ENCODE data around the gene KDM3A.

Gene KDM3A

GRCh38 chr2:86454238-86454637 is 13.1 kb downstream of the KDM3A start:
- no peak for DNase-seq (ENCODE audit: low read depth)
- H3K4me3 ChIP-seq (ENCODE audit: low read depth, low read length), result no peak overlapping the region
- TF ChIP-seq, protein P1, sequence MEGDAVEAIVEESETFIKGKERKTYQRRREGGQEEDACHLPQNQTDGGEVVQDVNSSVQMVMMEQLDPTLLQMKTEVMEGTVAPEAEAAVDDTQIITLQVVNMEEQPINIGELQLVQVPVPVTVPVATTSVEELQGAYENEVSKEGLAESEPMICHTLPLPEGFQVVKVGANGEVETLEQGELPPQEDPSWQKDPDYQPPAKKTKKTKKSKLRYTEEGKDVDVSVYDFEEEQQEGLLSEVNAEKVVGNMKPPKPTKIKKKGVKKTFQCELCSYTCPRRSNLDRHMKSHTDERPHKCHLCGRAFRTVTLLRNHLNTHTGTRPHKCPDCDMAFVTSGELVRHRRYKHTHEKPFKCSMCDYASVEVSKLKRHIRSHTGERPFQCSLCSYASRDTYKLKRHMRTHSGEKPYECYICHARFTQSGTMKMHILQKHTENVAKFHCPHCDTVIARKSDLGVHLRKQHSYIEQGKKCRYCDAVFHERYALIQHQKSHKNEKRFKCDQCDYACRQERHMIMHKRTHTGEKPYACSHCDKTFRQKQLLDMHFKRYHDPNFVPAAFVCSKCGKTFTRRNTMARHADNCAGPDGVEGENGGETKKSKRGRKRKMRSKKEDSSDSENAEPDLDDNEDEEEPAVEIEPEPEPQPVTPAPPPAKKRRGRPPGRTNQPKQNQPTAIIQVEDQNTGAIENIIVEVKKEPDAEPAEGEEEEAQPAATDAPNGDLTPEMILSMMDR (IDR thresholded peaks at IDR 0.05; ENCODE audit: low read depth, low read length, missing control alignments), result no peak

- TF ChIP-seq, protein P1 (IDR thresholded peaks at IDR 0.05; ENCODE audit: low read depth, low read length, missing control alignments), result no peak
- no peak overlapping the region for H3K4me3 ChIP-seq (ENCODE audit: low read depth, low read length)
- DNase-seq (ENCODE audit: low read depth), result no peak
Observed at GRCh38 chr2:86455181-86455580, 14.0 kb downstream of the KDM3A start.

GRCh38 chr2:86461042-86461743 is 20.0 kb downstream of the KDM3A start:
- TF ChIP-seq, protein P1 (IDR thresholded peaks at IDR 0.05; ENCODE audit: low read depth, low read length, missing control alignments), result no peak

DNA sequence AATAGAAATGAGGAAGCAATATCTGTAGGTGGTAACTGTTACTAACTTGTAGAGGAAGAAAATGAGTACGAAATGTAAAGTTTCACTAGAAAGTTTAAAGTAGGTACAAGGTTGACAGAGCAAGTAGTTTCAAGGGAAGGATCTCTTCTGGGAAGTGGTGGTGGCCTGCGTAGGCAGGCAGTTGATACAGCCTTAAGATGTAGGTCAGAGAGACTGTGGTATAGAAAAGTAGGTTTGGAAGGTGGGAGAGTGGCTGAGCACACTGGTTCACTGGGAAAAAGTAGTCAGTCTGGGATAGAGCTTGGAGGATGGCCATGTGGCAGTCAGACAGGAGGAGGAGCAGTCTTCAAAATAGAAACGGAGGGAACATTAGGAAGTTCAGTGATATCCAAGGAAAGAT is 23.5 kb downstream of the KDM3A start:
- TF ChIP-seq, protein P1 (IDR thresholded peaks at IDR 0.05; ENCODE audit: low read depth, low read length, missing control alignments), result no peak
- DNase-seq (ENCODE audit: low read depth), result no peak
- H3K4me3 ChIP-seq (ENCODE audit: low read depth, low read length), result no peak overlapping the region

More at GRCh38 chr2:86461042-86461743, 20.0 kb downstream of the KDM3A start:
- H3K4me3 ChIP-seq (ENCODE audit: low read depth, low read length), result no peak overlapping the region
- no peak for DNase-seq (ENCODE audit: low read depth)

DNA sequence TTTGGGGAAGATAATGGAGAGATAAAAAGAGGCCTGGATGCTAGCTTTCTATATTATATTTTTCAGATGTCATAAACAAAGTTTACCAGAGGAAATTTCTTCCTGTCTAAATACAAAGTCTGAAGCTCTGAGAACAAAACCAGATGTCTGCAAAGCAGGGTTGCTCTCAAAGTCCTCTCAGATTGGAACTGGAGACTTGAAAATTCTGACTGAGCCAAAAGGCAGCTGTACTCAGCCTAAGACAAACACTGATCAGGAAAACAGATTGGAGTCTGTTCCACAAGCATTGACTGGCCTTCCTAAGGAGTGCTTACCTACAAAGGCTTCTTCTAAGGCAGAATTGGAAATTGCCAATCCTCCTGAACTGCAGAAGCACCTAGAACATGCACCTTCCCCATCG is 25.1 kb downstream of the KDM3A start:
- TF ChIP-seq, protein P1 (IDR thresholded peaks at IDR 0.05; ENCODE audit: low read depth, low read length, missing control alignments), result no peak
- no peak overlapping the region for H3K4me3 ChIP-seq (ENCODE audit: low read depth, low read length)
- DNase-seq (ENCODE audit: low read depth), result no peak

DNA sequence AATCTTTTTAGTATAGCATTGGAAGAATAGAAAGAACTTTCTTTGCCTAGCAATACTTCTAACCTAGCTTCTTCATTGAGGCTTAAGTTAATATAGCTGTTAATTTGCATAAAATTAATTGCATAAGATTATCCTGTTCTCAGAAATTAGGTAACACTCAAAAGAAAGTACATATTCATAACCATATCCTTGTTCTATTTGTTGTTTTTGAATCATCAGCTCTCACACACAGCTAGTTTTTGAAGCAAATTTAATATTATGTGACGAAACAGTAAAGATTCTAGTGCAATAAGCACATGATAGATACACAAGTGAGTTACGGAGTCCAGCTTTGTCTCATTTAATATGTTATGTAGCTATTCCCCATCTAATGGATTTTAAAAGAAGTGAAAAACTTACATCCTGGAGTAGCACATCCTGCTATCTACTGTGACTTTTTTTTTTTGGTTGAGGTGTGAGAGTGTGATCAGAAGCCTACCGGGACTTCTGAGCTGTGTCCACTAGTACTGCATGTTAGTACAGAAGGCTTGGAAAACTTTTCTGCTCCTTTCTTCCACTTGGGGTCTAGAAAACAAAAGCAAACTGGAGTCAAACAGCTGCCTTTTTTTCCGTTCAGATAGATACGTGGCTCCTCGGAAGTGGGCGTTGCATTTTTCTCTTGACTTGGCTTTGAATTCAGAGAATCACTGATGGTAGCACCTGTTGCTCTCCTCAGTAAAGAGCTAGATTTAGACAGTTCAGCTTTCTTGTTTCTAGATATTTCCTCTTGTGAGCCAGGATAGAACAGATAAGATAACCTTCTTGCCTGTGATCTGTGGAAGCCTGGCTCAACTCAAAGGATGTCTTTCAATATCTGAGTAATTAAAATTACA is 27.2 kb downstream of the KDM3A start:
- no peak overlapping the region for H3K4me3 ChIP-seq (ENCODE audit: low read depth, low read length)
- TF ChIP-seq, protein P1 (IDR thresholded peaks at IDR 0.05; ENCODE audit: low read depth, low read length, missing control alignments), result no peak
- DNase-seq (ENCODE audit: low read depth), result no peak
